GM12892 (cell line): ENCODE results near the gene ZNF488.

ENCODE experiments used
- DNase-seq: peaks from one replicate; pipeline ENCODE4 v3.0.0; 2011; ENCODE audit not compliant: insufficient read length
- FAIRE-seq: peaks from 2 replicates; lab custom pipeline; 2011; peaks lifted over from hg19 to GRCh38; lab: Jason Lieb, UNC
- POLR2A ChIP-seq: IDR thresholded peaks from 2 replicates; pipeline ENCODE4 v1.6.1; 2011; ENCODE audit warnings: low read depth, low read length, control low read depth
- POLR2AphosphoS5 ChIP-seq: IDR thresholded peaks from 2 replicates; pipeline ENCODE4 v1.6.1; 2011; ENCODE audit warnings: low read depth, low read length, control low read depth
- TAF1 ChIP-seq: IDR thresholded peaks from 2 replicates; pipeline ENCODE4 v1.6.1; 2011; ENCODE audit warnings: low read depth, mild to moderate bottlenecking, control low read depth, low read length, borderline replicate concordance

Gene ZNF488

DNA sequence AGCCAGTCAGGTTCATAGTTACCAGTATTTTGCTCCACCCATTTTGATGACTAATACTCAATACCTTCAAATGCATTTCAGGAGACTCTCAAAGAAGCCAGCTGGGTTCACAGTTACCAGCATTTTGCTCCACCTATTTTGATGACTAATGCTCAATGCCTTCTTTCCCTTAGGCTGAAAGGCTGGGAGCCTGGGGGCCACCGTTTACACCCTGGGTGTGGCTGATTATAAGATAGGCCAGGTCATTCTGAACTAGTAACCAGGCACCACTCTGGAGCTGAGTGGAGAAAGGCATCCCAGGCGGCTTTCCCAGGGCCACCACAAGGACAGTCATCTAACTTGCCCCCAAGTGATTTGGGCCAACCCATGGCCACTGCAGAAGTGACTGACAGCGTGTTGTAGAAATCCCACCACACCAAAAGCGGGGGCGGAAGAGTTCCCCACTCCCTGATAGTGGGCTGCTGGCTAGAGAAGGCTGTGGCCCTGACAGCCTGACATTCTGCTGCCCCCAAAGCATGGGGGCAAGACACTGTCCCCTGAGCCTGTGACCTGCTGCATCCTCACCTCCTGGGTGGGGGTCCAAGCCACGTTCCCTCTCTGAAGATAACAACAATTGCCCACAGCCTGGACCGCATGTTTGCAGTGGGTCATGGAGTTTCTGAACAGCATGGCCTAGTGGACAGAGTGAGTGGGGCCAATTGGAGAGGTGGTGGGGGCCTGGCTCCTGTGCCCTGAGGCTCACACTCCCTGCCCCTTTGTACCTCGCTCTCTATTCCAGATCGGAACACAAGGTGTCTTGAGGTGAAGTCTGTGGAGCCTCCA lies 23.0 kb upstream of the ZNF488 start:
- FAIRE-seq (no peak), DNase-seq (no peak)
- TF ChIP-seq TAF1 = no peak
- no peak for TF ChIP-seq POLR2A
- no peak for TF ChIP-seq POLR2AphosphoS5

- no peak for DNase-seq
- no peak for FAIRE-seq
- TF ChIP-seq TAF1 (no peak), POLR2AphosphoS5 (no peak), POLR2A (no peak)
Measured at GRCh38 chr10:47406548-47406869, 22.4 kb upstream of the ZNF488 start.

DNA sequence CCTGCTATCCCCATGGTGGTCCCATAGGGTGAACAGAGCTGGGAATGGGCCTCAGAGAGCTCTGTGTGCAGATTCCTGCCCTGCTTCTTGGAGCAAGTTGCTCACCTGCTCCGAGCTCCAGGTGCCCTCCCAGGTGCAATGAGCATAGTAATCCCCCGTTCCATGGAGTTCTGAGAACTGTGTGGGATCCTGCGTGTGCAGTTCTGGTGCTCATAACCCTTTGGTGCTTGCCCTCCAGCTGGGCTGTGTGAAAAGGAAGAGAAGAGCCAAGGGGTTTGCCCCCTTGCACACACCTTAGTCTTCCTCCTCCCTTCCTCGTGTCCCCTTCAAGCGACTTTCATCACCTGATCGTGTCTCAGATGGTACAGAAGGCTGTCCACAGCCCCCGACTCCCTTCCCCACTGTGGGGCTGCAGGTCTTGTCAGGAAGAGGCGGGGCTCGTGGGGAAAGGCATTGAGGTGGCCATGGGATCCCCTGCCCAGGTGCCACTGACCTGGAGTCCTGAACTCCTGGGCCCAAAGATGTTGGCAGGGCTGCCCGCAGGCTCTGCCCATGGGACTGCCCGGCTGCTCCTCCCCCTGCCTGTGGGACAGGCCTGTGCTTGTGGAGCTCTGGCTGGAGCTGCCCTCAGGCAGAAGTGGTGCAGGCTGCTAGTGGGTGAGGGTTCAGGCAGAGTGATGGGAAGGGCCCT lies 21.9 kb upstream of the ZNF488 start:
- FAIRE-seq (no peak), DNase-seq (no peak)
- TF ChIP-seq TAF1 (no peak), POLR2A (no peak), POLR2AphosphoS5 (no peak)

DNA sequence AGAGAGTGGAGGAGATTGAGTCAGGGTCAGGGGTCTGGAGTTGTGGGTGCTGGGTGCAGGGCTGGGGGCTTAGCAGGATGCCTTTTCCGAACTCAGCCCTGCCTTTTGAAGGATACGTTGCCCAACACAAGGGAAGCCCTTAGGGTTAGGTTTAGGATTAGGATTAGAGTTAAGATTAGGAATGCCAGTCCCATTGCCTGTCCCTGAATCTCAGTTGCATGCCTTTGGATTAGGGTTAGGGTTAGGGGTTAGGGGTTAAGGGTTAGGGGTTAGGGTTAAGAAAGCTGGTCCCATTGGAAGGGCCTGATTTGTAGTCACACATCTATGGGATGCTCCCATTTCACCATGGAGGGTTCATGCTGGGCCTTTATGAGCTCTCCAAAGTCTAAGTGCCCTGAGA lies 20.8 kb upstream of the ZNF488 start:
- no peak for DNase-seq
- FAIRE-seq = no peak
- TF ChIP-seq TAF1 (no peak), POLR2AphosphoS5 (no peak), POLR2A (no peak)

GRCh38 chr10:47404446-47404845 lies 20.4 kb upstream of the ZNF488 start:
- TF ChIP-seq POLR2A (no peak), TAF1 (no peak), POLR2AphosphoS5 (no peak)
- FAIRE-seq = no peak
- no peak for DNase-seq

DNA sequence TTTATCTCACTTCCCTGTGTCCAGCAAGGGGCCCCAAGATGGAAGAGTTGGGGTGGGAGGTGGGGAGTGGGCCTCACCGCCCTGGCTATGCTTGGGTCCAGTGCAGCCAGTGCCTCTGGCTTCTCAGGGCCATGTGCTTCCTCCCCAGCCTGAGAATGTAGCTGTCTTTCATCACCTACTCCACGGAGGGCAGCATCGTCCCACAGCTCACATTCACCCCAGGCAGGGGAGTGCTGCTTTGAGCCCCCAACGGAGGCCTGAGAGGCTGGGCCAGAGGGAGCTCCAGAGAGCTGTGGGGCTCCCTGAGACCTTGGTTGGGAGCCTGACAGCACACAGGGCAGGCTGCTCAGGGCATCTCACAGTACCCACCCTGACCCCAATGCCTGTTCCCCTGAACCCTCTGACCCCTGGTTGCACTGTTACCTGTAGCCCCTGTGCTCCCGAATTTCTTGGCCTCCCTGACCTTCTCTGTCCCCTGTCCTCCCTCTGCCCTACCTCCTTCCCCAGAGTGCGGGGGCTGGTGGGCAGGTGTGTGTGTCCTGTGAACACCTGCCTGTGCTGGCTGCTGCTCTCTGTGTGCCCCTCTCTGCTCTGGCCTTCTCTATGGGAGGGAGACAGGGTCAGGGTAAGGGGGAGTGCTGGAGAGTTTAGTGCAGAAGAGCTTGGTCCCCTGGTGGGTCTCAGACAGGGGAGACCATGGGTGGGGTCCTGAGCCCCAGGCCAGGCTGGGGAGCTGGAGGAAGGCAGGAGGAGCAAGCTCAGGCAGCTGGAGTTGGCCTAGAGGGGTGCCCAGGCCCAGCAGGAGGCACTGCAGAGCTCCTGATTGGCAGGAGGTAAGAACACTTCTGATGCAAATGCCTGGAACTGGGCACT lies 19.6 kb upstream of the ZNF488 start:
- DNase-seq = no peak
- TF ChIP-seq POLR2A (no peak), POLR2AphosphoS5 (no peak), TAF1 (no peak)
- no peak for FAIRE-seq

GRCh38 chr10:47402641-47403301 lies 18.7 kb upstream of the ZNF488 start:
- TF ChIP-seq TAF1 = no peak
- FAIRE-seq (no peak), DNase-seq (no peak)

GRCh38 chr10:47401874-47402640 lies 18.0 kb upstream of the ZNF488 start:
- TF ChIP-seq POLR2A = no peak
- TF ChIP-seq POLR2AphosphoS5 = no peak
- TF ChIP-seq TAF1 = no peak
- FAIRE-seq (no peak), DNase-seq (no peak)

- DNase-seq = no peak
- TF ChIP-seq POLR2AphosphoS5 (no peak), TAF1 (no peak), POLR2A (no peak)
- no peak for FAIRE-seq
Measured at GRCh38 chr10:47401210-47401609, 17.1 kb upstream of the ZNF488 start.

- TF ChIP-seq POLR2AphosphoS5 (no peak), TAF1 (no peak), POLR2A (no peak)
- FAIRE-seq = no peak
- DNase-seq = no peak
Measured at GRCh38 chr10:47400786-47401185, 16.7 kb upstream of the ZNF488 start.

DNA sequence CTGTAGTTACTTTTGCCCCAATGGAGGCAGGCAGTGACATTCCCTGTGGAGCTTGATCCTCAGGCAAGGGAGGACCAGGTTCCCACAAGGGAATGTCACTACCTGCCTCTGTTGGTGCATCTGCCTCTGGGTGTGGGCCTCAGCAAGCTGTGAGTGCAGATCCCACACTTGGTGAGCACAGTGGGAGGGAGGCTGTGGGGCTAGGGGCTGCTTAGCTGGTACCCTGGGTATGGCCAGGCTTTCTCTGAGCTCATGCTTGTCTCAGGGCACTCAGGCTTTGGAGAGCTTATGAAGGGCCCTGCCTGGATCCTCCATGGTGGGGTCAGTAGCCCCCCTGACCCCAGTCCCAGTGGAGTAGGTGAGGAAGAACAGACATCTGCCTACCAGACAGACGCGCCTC lies 16.2 kb upstream of the ZNF488 start:
- no peak for DNase-seq
- TF ChIP-seq POLR2A = no peak
- TF ChIP-seq POLR2AphosphoS5 = no peak
- no peak for TF ChIP-seq TAF1
- no peak for FAIRE-seq
